Left ventricle myocardium superior (tissue), 1 donor: ENCODE measurements around the gene ZNF32. TPM values are rescaled to one million over a fixed set of nuclear protein-coding genes. Genes with fewer than 3 reads are reported as not detected.
A peak's percentile ranks its signal among the peaks of the same experiment; 100 is the strongest.

Experiments
- ATAC-seq: fragments of 200-7000 bp; cut with Tn5 transposase; one replicate; pipeline ENCODE4 v1.9.1; 2020; ENCODE audit warnings: mild to moderate bottlenecking, moderate library complexity
- DNase-seq: peaks from one replicate; pipeline ENCODE4 v3.0.0-alpha.2; 2020
- intact Hi-C: fragments of 100-400 bp; cut with micrococcal nuclease; formaldehyde crosslinking; loops from one replicate; pipeline ENCODE4 v1.11.0; 2022
- total RNA-seq: library from RNA; stranded (reverse); fragmentation: NEBNext Ultra II Directional; extraction: Animal tissue kit (Norgen Biotek cat#: 25700); gene quantifications from one replicate; pipeline ENCODE4 v1.2.1, GENCODE V29; 2021
- donor health status: DM: no; HTN: yes; CAD: no; lungs with severe emphysema.

The ZNF32 gene
- total RNA-seq, 1 donor from 2014 or later, result 47.1 TPM

DNA sequence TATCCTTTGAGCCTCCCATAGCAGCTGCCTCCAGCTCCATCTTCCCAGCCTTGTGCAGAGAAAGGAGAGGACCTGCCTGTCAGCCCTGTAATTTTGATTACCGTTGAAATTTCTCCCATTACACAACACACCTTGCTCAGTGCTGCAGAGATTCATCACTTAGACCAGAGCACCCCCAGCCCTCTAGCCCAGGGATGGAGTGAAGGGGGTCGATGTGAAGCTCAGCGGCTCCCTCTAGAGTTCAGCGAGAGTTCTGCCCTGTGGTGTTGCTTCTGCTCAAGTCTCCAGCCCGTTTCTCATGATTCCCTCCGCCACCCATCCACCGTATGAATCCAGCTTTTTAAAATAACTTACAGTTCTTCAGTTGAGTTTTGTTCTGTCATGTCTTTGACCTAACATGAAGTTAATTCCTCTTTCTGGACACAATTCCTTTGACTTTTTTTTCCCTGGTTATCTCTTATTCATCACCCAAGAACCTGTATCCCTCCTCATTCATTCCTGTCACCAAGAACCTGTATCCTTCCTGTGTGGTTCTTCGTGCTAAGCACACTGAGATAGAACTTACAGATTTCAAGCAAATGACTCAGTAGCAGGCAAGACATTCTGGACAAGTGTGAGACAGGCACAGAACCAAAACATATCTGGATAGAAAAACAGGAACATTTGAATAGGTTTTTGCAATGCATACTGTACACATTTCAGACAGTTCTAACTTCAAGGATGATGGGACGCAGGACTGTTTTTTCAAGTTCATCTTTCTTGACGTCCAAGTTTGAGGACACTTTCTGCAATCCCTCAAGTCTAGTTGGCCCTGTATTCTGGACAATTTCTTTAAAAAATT lies 35.0 kb upstream of the ZNF32 start:
- intact Hi-C loops, result loop anchor here (5.0 to 10.0 kb wide), 2 partner anchors 641 to 704 kb away; partner anchors contain the start of gene CXCL12
- DNase-seq, result no peak
- ATAC-seq, result peak; percentile 15

DNA sequence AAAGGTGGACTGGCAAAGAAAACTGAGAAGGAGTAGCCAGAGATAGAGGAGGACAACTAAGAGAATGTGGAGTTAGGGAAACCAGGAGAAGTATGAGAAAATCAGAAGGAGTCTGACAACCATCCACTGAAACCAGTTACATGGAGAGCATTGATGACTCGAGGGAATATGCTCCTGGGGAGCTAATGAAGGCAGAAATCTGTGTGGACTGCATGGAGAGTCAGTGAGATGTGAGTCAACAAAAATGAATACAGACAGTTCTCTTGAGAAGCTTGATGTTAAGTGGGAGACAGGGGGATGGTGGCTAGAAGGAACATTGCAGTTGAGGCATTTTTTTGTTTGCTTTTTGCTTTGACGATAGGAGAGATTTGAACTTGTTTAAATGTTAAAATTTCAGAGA lies 34.3 kb upstream of the ZNF32 start:
- intact Hi-C loops, result loop anchor here (5.0 to 10.0 kb wide), 2 partner anchors 642 to 704 kb away; partner anchors contain the start of gene CXCL12
- no peak for DNase-seq
- no peak for ATAC-seq

- ATAC-seq (no peak), DNase-seq (no peak)
- intact Hi-C loops, result loop anchor here (5.0 to 10.0 kb wide), 2 partner anchors 643 to 706 kb away; partner anchors contain the start of gene CXCL12
These were observed 33.0 kb upstream of the ZNF32 start for GRCh38 chr10:43681721-43682120.

- no peak for ATAC-seq
- intact Hi-C loops, result loop anchor here (5.0 to 10.0 kb wide), 2 partner anchors 644 to 706 kb away; partner anchors contain the start of gene CXCL12
- DNase-seq, result no peak
These were observed 32.5 kb upstream of the ZNF32 start for GRCh38 chr10:43681220-43681619.

- ATAC-seq, result no peak
These were observed 31.4 kb upstream of the ZNF32 start for GRCh38 chr10:43680035-43680434.

DNA sequence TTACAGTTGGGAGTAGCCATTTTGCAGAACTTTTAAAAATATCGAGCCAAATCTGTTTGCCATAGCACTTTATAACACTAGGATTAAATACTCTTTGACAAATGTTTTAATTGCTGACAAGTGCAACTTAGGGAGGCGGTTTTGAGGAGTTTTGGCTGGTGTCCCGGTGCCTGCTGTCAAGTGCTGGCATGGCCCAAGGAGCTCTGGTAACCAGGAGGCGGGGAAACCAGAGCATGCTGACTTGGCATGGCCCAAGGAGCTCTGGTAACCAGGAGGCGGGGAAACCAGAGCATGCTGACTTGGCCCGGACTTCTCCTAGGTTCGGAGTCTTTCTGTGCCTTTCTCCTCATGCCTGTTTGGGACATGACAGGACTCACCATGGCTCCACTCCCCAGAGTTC lies 30.8 kb upstream of the ZNF32 start:
- peak; percentile 87 for DNase-seq
- ATAC-seq, result peak; percentile 90
- intact Hi-C loops, result no loop called here

More at GRCh38 chr10:43680035-43680434, 31.4 kb upstream of the ZNF32 start:
- no peak for DNase-seq
- intact Hi-C loops, result loop anchor here (5.0 to 10.0 kb wide), 2 partner anchors 645 to 707 kb away; partner anchors contain the start of gene CXCL12

DNA sequence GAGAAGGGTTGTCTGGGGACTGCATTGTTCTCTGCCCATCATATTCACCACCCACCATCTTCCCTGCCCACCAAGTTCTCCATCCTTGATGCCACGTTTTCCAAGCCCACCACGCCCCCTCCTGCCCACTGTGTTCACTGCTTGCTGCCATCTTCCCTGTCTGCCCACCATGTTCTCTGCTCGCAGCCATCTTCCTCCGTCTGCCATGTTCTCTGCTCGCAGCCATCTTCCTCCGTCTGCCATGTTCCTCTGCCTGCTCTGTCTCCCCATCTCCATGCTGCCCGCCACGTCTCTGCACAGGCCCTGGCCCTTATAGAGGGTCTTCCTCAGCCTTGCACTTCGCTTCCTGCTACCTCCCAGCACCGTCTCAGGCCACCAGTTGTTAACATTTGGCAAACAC lies 30.0 kb upstream of the ZNF32 start:
- ATAC-seq (no peak), DNase-seq (no peak)
- intact Hi-C loops, result no loop called here

GRCh38 chr10:43676901-43677300 lies 28.2 kb upstream of the ZNF32 start:
- DNase-seq (no peak), ATAC-seq (no peak)
- intact Hi-C loops, result no loop called here

- intact Hi-C loops, result no loop called here
- DNase-seq, result no peak
- no peak for ATAC-seq
These were observed 27.6 kb upstream of the ZNF32 start for GRCh38 chr10:43676331-43676730.

- no peak for DNase-seq
- intact Hi-C loops, result loop anchor here (5.0 kb wide), 1 partner anchor 1188 kb away; no protein-coding TSS in a partner anchor
- ATAC-seq, result peak; percentile 35
These were observed 26.0 kb upstream of the ZNF32 start for GRCh38 chr10:43674553-43675210.

DNA sequence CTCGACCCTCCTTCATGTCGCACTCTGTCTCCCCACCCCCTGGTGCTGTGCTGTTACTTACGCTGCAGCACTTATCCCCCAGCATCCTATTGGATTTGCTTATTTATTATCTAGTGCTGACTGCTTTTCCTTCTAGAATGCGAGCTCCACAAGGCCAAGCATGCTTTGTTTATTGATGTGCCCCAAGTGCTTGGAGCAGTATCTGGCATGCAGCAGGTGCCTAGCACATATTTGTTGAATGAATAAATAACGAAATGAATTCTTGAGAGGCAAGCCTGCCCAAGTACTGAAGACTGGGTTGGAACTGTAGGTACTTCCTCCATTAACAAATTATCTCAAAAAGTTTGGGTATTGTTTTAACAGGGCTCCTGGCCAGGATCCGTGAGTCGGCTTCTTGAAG lies 24.8 kb upstream of the ZNF32 start:
- intact Hi-C loops, result loop anchor here (5.0 kb wide), 1 partner anchor 1189 kb away; no protein-coding TSS in a partner anchor
- ATAC-seq (no peak), DNase-seq (no peak)

GRCh38 chr10:43671659-43672531 lies 23.2 kb upstream of the ZNF32 start:
- intact Hi-C loops, result loop anchor here (5.0 kb wide), 1 partner anchor 1190 kb away; no protein-coding TSS in a partner anchor
- DNase-seq (peak; percentile 52), ATAC-seq (peak; percentile 76)

GRCh38 chr10:43669386-43669785 lies 20.7 kb upstream of the ZNF32 start:
- intact Hi-C loops, result no loop called here
- no peak for DNase-seq
- no peak for ATAC-seq

GRCh38 chr10:43667761-43668386 lies 19.2 kb upstream of the ZNF32 start:
- no peak for DNase-seq
- ATAC-seq, result no peak
- intact Hi-C loops, result no loop called here

DNA sequence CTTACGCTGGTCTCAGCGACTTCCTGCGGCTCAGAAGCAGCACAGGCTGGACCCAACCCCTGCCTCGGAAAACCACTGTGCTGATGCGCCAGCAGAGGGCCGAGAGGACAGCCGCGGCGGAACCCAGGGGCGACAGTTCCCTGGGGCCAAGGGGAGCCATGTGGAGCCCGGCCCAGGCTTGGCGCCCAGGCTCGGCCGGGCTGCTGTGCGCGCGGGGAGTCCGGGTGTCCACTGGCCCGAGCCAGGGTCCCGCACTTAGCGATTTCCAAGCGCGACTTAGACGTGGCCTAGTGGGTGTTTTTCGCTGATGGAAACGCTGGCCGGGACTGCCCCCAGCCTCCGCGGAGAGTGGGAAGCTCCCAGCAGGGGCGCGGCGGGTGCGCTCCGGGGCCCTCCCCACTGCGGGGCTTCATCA lies 18.6 kb upstream of the ZNF32 start:
- DNase-seq (peak; percentile 58), ATAC-seq (peak; percentile 76)
- intact Hi-C loops, result no loop called here

DNA sequence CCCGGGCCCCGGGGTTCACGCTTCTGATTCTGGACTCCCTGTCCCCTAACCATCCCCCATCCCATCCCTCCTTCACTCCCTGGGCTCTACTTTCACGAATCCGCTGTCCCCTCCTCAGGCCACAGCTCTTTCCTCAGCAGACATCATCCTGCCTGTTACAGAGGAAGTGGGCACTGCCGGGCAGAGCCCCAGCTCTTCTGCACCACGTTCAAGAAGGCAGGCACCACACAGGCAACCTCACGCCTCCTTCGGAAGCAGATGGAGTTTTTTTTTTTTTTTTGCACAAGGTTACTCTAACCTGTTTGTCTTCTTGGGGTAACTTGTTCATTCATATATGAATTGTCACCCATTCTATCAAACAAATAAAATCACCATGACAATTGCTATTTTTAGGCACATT lies 17.9 kb upstream of the ZNF32 start:
- DNase-seq (no peak), ATAC-seq (no peak)
- intact Hi-C loops, result no loop called here

- intact Hi-C loops, result no loop called here
- ATAC-seq (no peak), DNase-seq (no peak)
These were observed 16.4 kb upstream of the ZNF32 start for GRCh38 chr10:43665054-43665453.

DNA sequence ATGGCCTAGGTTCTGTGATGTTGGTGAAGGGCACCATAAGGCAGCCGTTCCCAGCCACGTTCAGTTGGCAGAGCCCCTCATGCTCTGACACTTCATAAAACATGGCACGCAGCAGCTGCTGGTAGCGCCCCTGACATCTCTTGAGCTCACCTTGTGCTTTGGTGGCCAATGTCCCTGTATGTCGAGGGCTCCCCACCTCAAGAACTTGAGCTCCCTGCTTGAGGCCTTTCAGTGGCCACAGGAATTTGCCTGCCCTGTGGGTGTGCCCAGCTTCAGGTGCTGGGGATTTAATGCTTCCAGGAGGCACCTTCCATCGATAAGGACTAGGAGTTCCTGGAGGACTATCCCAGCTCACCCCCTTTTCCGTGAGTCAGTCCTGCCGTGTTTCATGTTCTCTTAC lies 9.5 kb upstream of the ZNF32 start:
- intact Hi-C loops, result no loop called here
- no peak for ATAC-seq

DNA sequence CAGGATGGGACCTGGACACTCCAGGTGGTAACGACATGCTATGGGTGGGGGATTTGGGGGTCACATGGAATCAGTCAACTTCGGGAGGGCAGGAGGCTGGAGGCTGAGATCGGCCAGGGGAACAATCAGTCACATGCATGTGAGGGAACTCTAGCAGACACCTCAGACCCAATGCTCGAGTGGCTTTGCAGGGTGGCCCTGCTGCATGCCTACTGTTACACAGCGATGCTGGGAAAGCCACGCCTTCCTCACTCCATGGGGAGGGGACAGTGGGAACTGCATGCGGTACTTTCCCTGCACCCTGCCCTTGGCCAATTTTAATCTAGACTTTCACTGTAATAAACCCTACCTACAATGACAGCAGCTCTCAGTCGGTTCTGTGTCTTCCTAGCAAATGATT lies 6.6 kb upstream of the ZNF32 start:
- DNase-seq (no peak), ATAC-seq (no peak)

More for the DNA sequence above, 9.5 kb upstream of the ZNF32 start:
- DNase-seq, result no peak

More for the DNA sequence above, 6.6 kb upstream of the ZNF32 start:
- intact Hi-C loops, result no loop called here
